Activated CD8-positive, alpha-beta memory T cell treated with anti-CD3 and anti-CD28 coated beads for 36 hours (primary cell): Measurements from ENCODE around the gene TSC1. TPM values are rescaled to one million over a fixed set of nuclear protein-coding genes. Genes with fewer than 3 reads are reported as not detected.

Source experiments
- CTCF ChIA-PET: fragments of 350-600 bp; sonication (Branson Sonifier 250); formaldehyde crosslinking; loops from one replicate; lab custom pipeline; 2021; ENCODE audit warnings: antibody characterized with exemption; lab: Charles Lee
- POLR2A ChIA-PET: fragments of 350-600 bp; sonication (Branson Sonifier 250); formaldehyde crosslinking; loops from one replicate; lab custom pipeline; 2021; ENCODE audit warnings: antibody characterized with exemption; lab: Charles Lee
- total RNA-seq, 2 experiments: library from RNA; stranded (reverse); gene quantifications; one replicate each; pipeline ENCODE4 v1.2.3, GENCODE V29; 2021

The TSC1 gene
- total RNA-seq, 2 experiments from 2014 or later = 28.9 to 29.7 TPM

DNA sequence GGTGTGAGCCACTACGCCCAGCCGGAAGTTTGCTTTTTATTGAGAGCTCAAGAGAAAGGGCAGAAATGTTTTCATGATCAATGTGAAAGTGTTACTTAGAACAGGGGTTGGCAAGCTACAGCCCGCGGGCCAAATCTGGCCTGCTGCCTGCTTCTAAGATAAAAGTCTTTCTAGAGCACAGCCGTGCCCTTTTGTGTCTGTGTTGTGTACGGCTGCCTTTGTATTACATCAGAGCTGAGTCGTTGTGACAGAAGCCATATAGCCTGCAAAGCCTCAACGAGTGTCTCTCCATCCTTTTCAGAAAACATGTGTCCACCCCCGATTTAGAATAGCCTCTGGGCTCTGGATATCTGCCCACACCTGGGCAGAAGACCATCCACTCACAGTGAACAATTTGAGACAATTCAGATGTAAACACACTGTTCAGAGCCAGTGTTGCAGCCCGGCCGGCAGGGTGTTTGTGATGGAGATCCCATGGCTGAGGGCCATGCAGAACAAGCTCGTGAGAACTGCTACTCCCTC, 95.2 kb downstream of the TSC1 start:
- ChIA-PET POLR2A (no interaction called here), CTCF (interaction anchor here (0.7 kb wide), 1 partner anchor 24 kb away, joined by 3 read pairs; no protein-coding TSS in a partner anchor)

GRCh38 chr9:132846918-132847515, 97.4 kb downstream of the TSC1 start:
- ChIA-PET CTCF (interaction anchor here (0.5 kb wide), 1 partner anchor 139 kb away, joined by 4 read pairs; no protein-coding TSS in a partner anchor), POLR2A (no interaction called here)

DNA sequence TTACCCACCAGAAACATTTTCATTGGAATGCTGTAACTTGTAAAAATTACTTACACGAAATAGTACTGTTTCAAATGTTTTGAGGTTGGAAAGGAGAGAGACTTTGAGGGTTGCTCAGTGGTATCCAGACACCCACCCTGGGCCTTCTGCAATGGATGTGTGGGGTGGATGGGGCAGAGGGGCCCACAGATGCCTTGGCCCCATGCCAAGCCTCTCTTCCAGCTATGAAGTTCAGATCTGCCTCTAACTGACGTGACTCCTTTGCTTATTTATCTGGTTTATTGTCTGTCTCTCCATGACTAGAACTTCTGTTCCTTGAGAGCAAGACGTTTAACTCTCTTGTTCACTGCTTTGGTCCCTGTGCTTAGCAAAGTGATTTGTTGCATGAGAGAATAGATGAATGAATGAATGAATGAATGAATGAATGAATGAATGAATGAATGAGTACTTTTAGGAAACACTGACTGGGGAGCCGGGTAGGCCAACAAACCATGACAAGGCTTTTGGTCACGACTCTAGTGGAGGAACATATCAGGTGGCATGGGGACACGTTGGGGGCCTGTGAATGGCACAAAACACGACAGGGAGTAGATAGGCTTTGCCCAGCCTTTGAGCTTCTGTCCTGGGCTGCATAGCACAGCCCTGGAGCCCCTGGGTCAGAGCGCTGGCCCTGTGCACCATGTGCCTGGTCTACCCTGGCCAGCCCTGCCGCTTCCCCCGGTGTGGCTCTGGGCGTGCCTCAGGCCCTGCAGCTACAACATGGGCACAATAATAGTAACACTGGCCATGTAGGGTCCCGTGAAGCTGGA, 98.1 kb downstream of the TSC1 start:
- CTCF ChIA-PET = interaction anchor here (0.5 kb wide), 1 partner anchor 139 kb away, joined by 4 read pairs; no protein-coding TSS in a partner anchor
- POLR2A ChIA-PET = no interaction called here

DNA sequence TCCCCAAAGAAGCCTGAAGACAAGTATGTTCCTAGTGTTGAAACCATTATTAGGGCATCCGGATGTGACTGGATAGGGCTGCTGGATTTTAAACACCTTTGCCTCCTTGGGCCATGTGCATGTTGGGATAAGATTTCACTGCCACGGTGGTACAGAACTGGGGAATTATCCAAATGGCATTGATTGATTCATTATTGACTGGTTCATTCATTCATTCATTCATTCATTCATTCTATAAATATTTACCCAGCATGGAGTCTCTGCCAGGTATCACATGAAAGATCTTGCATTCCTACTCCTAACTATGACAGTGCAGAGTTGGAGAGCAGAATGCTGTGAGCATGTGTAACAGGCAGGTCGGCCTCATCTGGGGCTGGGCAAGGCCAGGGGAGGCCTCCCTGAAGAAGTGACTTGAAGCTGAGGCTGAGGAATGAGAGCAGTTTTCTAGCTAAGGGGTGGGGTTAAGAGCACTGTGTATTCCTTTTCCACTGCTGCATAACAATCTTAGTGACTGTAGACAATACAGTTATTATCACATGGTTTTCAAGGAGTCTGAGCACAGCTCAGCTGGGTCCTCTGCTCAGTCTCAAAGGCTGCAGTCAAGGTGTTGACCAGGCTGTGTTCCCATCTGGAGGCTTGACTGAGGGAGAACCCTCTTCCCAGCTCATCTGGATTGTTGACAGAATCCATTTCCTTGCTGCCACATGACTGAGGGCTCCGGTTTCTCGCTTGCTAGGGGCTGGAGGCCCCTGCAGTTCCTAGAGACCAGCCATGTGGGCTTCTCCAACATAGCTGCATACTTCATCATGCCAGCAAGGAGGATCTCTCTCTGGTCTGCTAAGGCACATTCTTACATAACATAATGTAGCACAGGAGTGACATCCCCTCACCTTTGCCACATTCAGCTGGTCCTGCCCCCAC, 102.0 kb downstream of the TSC1 start:
- POLR2A ChIA-PET = no interaction called here

More for the DNA sequence above, 102.0 kb downstream of the TSC1 start:
- CTCF ChIA-PET = no interaction called here

Other genes with a start within 250 kb of the TSC1 start
- gene AK8, start 66.3 kb downstream of the TSC1 start, total RNA-seq = under 1 TPM in 1 of 2 experiments, not detected in 1; 0.11 TPM
- 1 to 10 TPM; 1.9 TPM for gene SPACA9, start 65.7 kb downstream of the TSC1 start, total RNA-seq
- not detected for gene GFI1B, start 34.1 kb upstream of the TSC1 start, total RNA-seq
- gene GTF3C5, start 86.4 kb upstream of the TSC1 start, total RNA-seq = 10 to 100 TPM; 89.1 to 90.4 TPM
- gene CEL, start 117.4 kb upstream of the TSC1 start, total RNA-seq = 1 to 10 TPM in 1 of 2 experiments, under 1 TPM in 1; 0.73 to 1.3 TPM
- 10 to 100 TPM; 57.9 to 60.2 TPM for gene RALGDS, start 176.6 kb upstream of the TSC1 start, total RNA-seq
- 1 to 10 TPM; 2.5 to 3.1 TPM for gene GBGT1, start 219.3 kb upstream of the TSC1 start, total RNA-seq